MM.1S (cell line): ENCODE measurements around the gene ADPRS.

ENCODE experiments used
- DNase-seq: peaks from one replicate; pipeline ENCODE4 v3.0.0-alpha.2; 2015
- H2AFZ ChIP-seq: fragments of 300-600 bp; sonication (generic); 2 replicates; pipeline ENCODE4 v1.6.0; 2016; ENCODE audit warnings: antibody characterized with exemption, low read length
- H3F3A ChIP-seq: fragments of 300-600 bp; sonication (generic); 2 replicates; pipeline ENCODE4 v1.6.1; 2016; ENCODE audit warnings: mild to moderate bottlenecking, antibody characterized with exemption, low read length, moderate library complexity, mixed read lengths; ENCODE audit not compliant: insufficient read depth
- H3K27ac ChIP-seq: fragments of 300-600 bp; sonication (generic); 2 replicates; pipeline ENCODE4 v1.5.1; 2016; ENCODE audit warnings: mild to moderate bottlenecking, low read length
- H3K27me3 ChIP-seq: fragments of 300-600 bp; sonication (generic); replicated peaks from 2 replicates; pipeline ENCODE4 v1.6.0; 2016; ENCODE audit warnings: low read length; ENCODE audit not compliant: insufficient read depth
- H3K36me3 ChIP-seq: fragments of 300-600 bp; sonication (generic); replicated peaks from 2 replicates; pipeline ENCODE4 v1.6.1; 2016; ENCODE audit warnings: mild to moderate bottlenecking, low read length, mixed read lengths; ENCODE audit not compliant: insufficient read depth
- H3K4me1 ChIP-seq: fragments of 300-600 bp; sonication (generic); 2 replicates; pipeline ENCODE4 v1.6.1; 2016; ENCODE audit warnings: low read length, mixed read lengths
- H3K4me2 ChIP-seq: fragments of 300-600 bp; sonication (generic); 2 replicates; pipeline ENCODE4 v1.6.0; 2016; ENCODE audit warnings: low read depth, low read length
- H3K4me3 ChIP-seq: fragments of 300-600 bp; sonication (generic); 2 replicates; pipeline ENCODE4 v1.5.1; 2016; ENCODE audit warnings: low read length, mixed read lengths
- H3K79me2 ChIP-seq: fragments of 300-600 bp; sonication (generic); 2 replicates; pipeline ENCODE4 v1.6.1; 2016; ENCODE audit warnings: mixed run types, low read length, mixed read lengths
- H3K9ac ChIP-seq: fragments of 300-600 bp; sonication (generic); 2 replicates; pipeline ENCODE4 v1.6.1; 2016; ENCODE audit warnings: low read length, mixed read lengths
- H3K9me2 ChIP-seq: fragments of 300-600 bp; sonication (generic); replicated peaks from 2 replicates; pipeline ENCODE4 v1.6.1; 2016; ENCODE audit warnings: mild to moderate bottlenecking, low read length, mixed read lengths; ENCODE audit not compliant: insufficient read depth
- H3K9me3 ChIP-seq: fragments of 300-600 bp; sonication (generic); replicated peaks from 2 replicates; pipeline ENCODE4 v1.6.1; 2016; ENCODE audit warnings: mild to moderate bottlenecking, low read length, mixed read lengths; ENCODE audit not compliant: insufficient read depth
- H4K20me1 ChIP-seq: fragments of 300-600 bp; sonication (generic); 2 replicates; pipeline ENCODE4 v1.6.1; 2016; ENCODE audit warnings: mild to moderate bottlenecking, low read length, moderate library complexity, mixed read lengths; ENCODE audit not compliant: insufficient read depth
- CTCF ChIP-seq: fragments of 300-600 bp; sonication (generic); IDR thresholded peaks from 2 replicates; pipeline ENCODE4 v1.5.1; 2016; ENCODE audit warnings: antibody characterized with exemption, low read length, mixed read lengths
- EZH2 ChIP-seq: fragments of 300-600 bp; sonication (generic); optimal IDR thresholded peaks from 2 replicates; pipeline ENCODE3; 2017; ENCODE audit warnings: low read depth, mild to moderate bottlenecking, antibody characterized with exemption, low read length, mixed read lengths
- EZH2phosphoT487 ChIP-seq: fragments of 300-600 bp; sonication (generic); IDR thresholded peaks from 2 replicates; pipeline ENCODE4 v1.6.1; 2018; ENCODE audit warnings: antibody characterized with exemption, low read length

ADPRS gene

GRCh38 chr1:36125129-36125991 is 36.7 kb downstream of the ADPRS start, which contains the start of gene COL8A2:
Gene COL8A2, minus strand, starts transcription at chr1:36125222. Its CDS starts 24,980 bp downstream, at chr1:36100242.
- Histone ChIP-seq H2AFZ (no peak within 1 kb of the TSS), H3K9ac (no peak within 1 kb of the TSS), H3K9me2 (no peaks in the 10 kb centered on the region), H3K9me3 (no peaks in the 10 kb centered on the region), H3K79me2 (no peaks in the 10 kb centered on the region), H3K36me3 (no peaks in the 10 kb centered on the region), H3K4me3 (no peak within 1 kb of the TSS), H3F3A (no peaks in the 10 kb centered on the region), H4K20me1 (no peaks in the 10 kb centered on the region), H3K4me2 (peak within 1 kb of the TSS; percentile 12; the same call in 1 of the 2 replicates), H3K27ac (no peak within 1 kb of the TSS), H3K4me1 (no peaks in the 10 kb centered on the region), H3K27me3 (peaks cover 31% of the 10 kb centered on the region)
- TF ChIP-seq EZH2 (no peak), CTCF (no peak), EZH2phosphoT487 (no peak)
- no peak for DNase-seq

- no peaks in the 10 kb centered on the region for H3K36me3 ChIP-seq
- H3K9me2 ChIP-seq, result no peaks in the 10 kb centered on the region
- no peak overlapping the region for H3K27ac ChIP-seq
- no peaks in the 10 kb centered on the region for H3F3A ChIP-seq
- no peak overlapping the region for H2AFZ ChIP-seq
- H3K9ac ChIP-seq, result no peak overlapping the region
- no peak overlapping the region for H3K4me2 ChIP-seq
- DNase-seq, result no peak
- no peaks in the 10 kb centered on the region for H3K9me3 ChIP-seq
- TF ChIP-seq EZH2, result no peak
- no peak for TF ChIP-seq CTCF
- no peak for TF ChIP-seq EZH2phosphoT487
- peaks cover 31% of the 10 kb centered on the region for H3K27me3 ChIP-seq
- H3K79me2 ChIP-seq, result no peaks in the 10 kb centered on the region
- H4K20me1 ChIP-seq, result no peaks in the 10 kb centered on the region
- no peaks in the 10 kb centered on the region for H3K4me1 ChIP-seq
- H3K4me3 ChIP-seq, result no peak overlapping the region
Measured at GRCh38 chr1:36126005-36126716, 37.5 kb downstream of the ADPRS start.

- no peaks in the 10 kb centered on the region for H4K20me1 ChIP-seq
- H3K4me1 ChIP-seq, result no peaks in the 10 kb centered on the region
- DNase-seq, result no peak
- H3K36me3 ChIP-seq, result no peaks in the 10 kb centered on the region
- no peaks in the 10 kb centered on the region for H3K79me2 ChIP-seq
- no peaks in the 10 kb centered on the region for H3F3A ChIP-seq
- H3K4me2 ChIP-seq, result no peak overlapping the region
- H3K27ac ChIP-seq, result no peak overlapping the region
- H3K27me3 ChIP-seq, result peaks cover 31% of the 10 kb centered on the region
- no peak overlapping the region for H3K9ac ChIP-seq
- no peaks in the 10 kb centered on the region for H3K9me2 ChIP-seq
- no peak for TF ChIP-seq CTCF
- TF ChIP-seq EZH2phosphoT487, result no peak
- no peak for TF ChIP-seq EZH2
- no peak overlapping the region for H2AFZ ChIP-seq
- no peaks in the 10 kb centered on the region for H3K9me3 ChIP-seq
- H3K4me3 ChIP-seq, result no peak overlapping the region
Measured at GRCh38 chr1:36126797-36127500, 38.3 kb downstream of the ADPRS start.
